Esophagus squamous epithelium (tissue), 4 donors: ENCODE data around the gene PIWIL1.

Source experiments
- CTCF ChIP-seq, 6 experiments: fragments of 450-650 bp in 4 of 6; fragments of 200-600 bp in 2 of 6; sonication (generic) in 2 of 6; IDR thresholded peaks; one replicate each; pipeline ENCODE4 v1.5.1; 2016 to 2019; ENCODE audit warnings: antibody characterized with exemption in 6 of 6, mild to moderate bottlenecking in 4 of 6, moderate library complexity in 4 of 6
- POLR2A ChIP-seq, 4 donors: fragments of 450-650 bp; IDR thresholded peaks; one replicate each; pipeline ENCODE4 v1.6.1; 2017; ENCODE audit warnings: antibody characterized with exemption in 4 of 4, mild to moderate bottlenecking in 4 of 4, moderate library complexity in 3 of 4

- TF ChIP-seq CTCF (IDR thresholded peaks at IDR 0.05) (no peak), POLR2A (IDR thresholded peaks at IDR 0.05) (no peak)
Observed at GRCh38 chr12:130414381-130414780, 76.7 kb downstream of the PIWIL1 start.
